A549 (cell line): ENCODE measurements around the gene TSHZ3.

Experiments
- CTCF ChIP-seq: fragments of >200 bp; sonication (Bioruptor Twin); formaldehyde crosslinking; IDR thresholded peaks from 3 replicates; pipeline ENCODE4 v1.5.1; 2016
- FOSL2 ChIP-seq, 2 experiments: fragments of 450-650 bp in 1 of 2; fragments of >200 bp in 1 of 2; sonication (Bioruptor Twin) in 1 of 2; formaldehyde crosslinking; IDR thresholded peaks; 2 replicates each; pipeline versions ENCODE4 v1.5.0 to v1.6.1; 2016 to 2020; ENCODE audit warnings: mild to moderate bottlenecking in 1 of 2, moderate library complexity in 1 of 2
- JUNB ChIP-seq: fragments of >200 bp; sonication (Bioruptor Twin); formaldehyde crosslinking; IDR thresholded peaks from 2 replicates; pipeline ENCODE4 v1.6.1; 2016
- POLR2A ChIP-seq: IDR thresholded peaks from 2 replicates; pipeline ENCODE4 v1.6.1; 2012; ENCODE audit warnings: mild to moderate bottlenecking, low read length
- RAD21 ChIP-seq, 2 experiments: fragments of >200 bp in 1 of 2; sonication (Bioruptor Twin) in 1 of 2; formaldehyde crosslinking in 1 of 2; IDR thresholded peaks in 1 of 2; conservative IDR thresholded peaks in 1 of 2; 2 replicates in 1 of 2; 3 replicates in 1 of 2; pipeline ENCODE4 v1.6.1; 2012 to 2018; ENCODE audit warnings: inconsistent platforms in 1 of 2
- RCOR1 ChIP-seq: fragments of 150-350 bp; IDR thresholded peaks from 2 replicates; pipeline ENCODE4 v1.6.1; 2014; ENCODE audit warnings: antibody characterized with exemption, low read length, low read depth

DNA sequence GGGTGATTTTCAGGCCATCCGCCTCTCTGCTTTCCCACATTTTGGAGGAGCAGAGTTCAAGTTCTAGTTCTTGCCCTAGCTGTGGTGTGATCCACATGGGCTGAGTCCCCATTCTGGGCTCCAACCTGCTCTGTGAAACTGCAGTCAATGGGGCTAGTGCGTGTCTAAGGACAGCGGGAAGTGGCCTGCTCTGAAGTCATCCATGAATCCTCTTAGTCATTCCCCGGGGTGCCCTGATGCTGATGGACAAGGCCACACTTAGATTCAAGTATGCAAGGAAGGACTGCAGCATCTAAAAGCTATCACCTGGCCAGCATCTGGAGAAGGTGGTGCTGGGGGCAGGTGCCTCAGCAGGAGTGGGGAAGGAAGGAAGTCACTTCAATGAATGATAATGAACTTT is 94.6 kb downstream of the TSHZ3 start:
- TF ChIP-seq RCOR1 (no peak), CTCF (no peak), FOSL2 (IDR thresholded peaks at IDR 0.05) (no peak), FOSL2 (CRISPR knock-in tag; IDR thresholded peaks at IDR 0.05) (no peak), RAD21 (conservative IDR thresholded peaks at IDR 0.05 in 1 of 2, IDR thresholded peaks at IDR 0.05 in 1 of 2) (no peak), POLR2A (no peak), JUNB (no peak)
